GM12872 (cell line): ENCODE results near the gene ZFPM1.

Experiments
- CTCF ChIP-seq: IDR thresholded peaks from 3 replicates; pipeline ENCODE4 v1.5.1; 2011; ENCODE audit warnings: low read depth, mild to moderate bottlenecking, low read length, moderate library complexity; ENCODE audit not compliant: insufficient read depth

The ZFPM1 gene

GRCh38 chr16:88584676-88585075 lies 131.6 kb downstream of the ZFPM1 start:
- no peak for TF ChIP-seq CTCF

GRCh38 chr16:88585269-88585668 lies 132.2 kb downstream of the ZFPM1 start:
- no peak for TF ChIP-seq CTCF

- TF ChIP-seq CTCF: no peak
Observed at GRCh38 chr16:88585927-88586581, 133.0 kb downstream of the ZFPM1 start.
